OCI-LY1 (cell line): ENCODE results near the gene NRCAM.

Source experiments
- H2AFZ ChIP-seq: fragments of 200-600 bp; sonication (generic), shearing (Covaris generic); 2 replicates; pipeline ENCODE4 v1.6.0; 2014; ENCODE audit warnings: antibody characterized with exemption, mild to moderate bottlenecking, low read length
- H3F3A ChIP-seq: fragments of 200-600 bp; sonication (generic), shearing (Covaris generic); 2 replicates; pipeline ENCODE4 v1.6.0; 2014; ENCODE audit warnings: mild to moderate bottlenecking, antibody characterized with exemption, low read length, moderate library complexity; ENCODE audit not compliant: insufficient read depth
- H3K27ac ChIP-seq: fragments of 200-600 bp; sonication (generic); 2 replicates; pipeline ENCODE4 v1.5.1; 2014; ENCODE audit warnings: low read length, mixed run types, mild to moderate bottlenecking, low read depth; ENCODE audit not compliant: poor library complexity, severe bottlenecking
- H3K27me3 ChIP-seq: fragments of 200-600 bp; sonication (generic); 2 replicates; pipeline ENCODE4 v1.6.0; 2014; ENCODE audit warnings: antibody characterized with exemption, mild to moderate bottlenecking, low read length, moderate library complexity; ENCODE audit not compliant: insufficient read depth
- H3K36me3 ChIP-seq: fragments of 200-600 bp; sonication (generic); 2 replicates; pipeline ENCODE4 v1.6.1; 2014; ENCODE audit warnings: mild to moderate bottlenecking, antibody characterized with exemption, low read length, moderate library complexity, mixed read lengths; ENCODE audit not compliant: insufficient read depth
- H3K4me1 ChIP-seq: fragments of 200-600 bp; sonication (generic); 2 replicates; pipeline ENCODE4 v1.5.1; 2014; ENCODE audit warnings: mild to moderate bottlenecking, low read length, moderate library complexity; ENCODE audit not compliant: insufficient read depth, severe bottlenecking
- H3K4me2 ChIP-seq: fragments of 200-600 bp; sonication (generic), shearing (Covaris generic); 2 replicates; pipeline ENCODE4 v1.6.1; 2014; ENCODE audit warnings: low read length
- H3K4me3 ChIP-seq: fragments of 200-600 bp; sonication (generic); 2 replicates; pipeline ENCODE4 v1.5.1; 2014; ENCODE audit warnings: low read length, low read depth, mild to moderate bottlenecking, mixed read lengths; ENCODE audit not compliant: poor library complexity, severe bottlenecking
- H3K79me2 ChIP-seq: fragments of 200-600 bp; shearing (Covaris generic); 2 replicates; pipeline ENCODE4 v1.6.1; 2016; ENCODE audit warnings: mixed run types, low read length, mixed read lengths; ENCODE audit not compliant: insufficient read depth
- H3K9ac ChIP-seq: fragments of 200-600 bp; sonication (generic), shearing (Covaris generic); 2 replicates; pipeline ENCODE4 v1.6.1; 2014; ENCODE audit warnings: mild to moderate bottlenecking, low read length, mixed read lengths
- H3K9me2 ChIP-seq: fragments of 200-600 bp; sonication (generic), shearing (Covaris generic); 2 replicates; pipeline ENCODE4 v1.6.1; 2014; ENCODE audit warnings: low read depth, mild to moderate bottlenecking, low read length, mixed read lengths
- H3K9me3 ChIP-seq: fragments of 200-600 bp; shearing (Covaris generic); 2 replicates; pipeline ENCODE4 v1.6.1; 2014; ENCODE audit warnings: low read length, mixed read lengths
- H4K20me1 ChIP-seq: fragments of 200-600 bp; sonication (generic), shearing (Covaris generic); 2 replicates; pipeline ENCODE4 v1.6.0; 2016; ENCODE audit warnings: mild to moderate bottlenecking, low read length; ENCODE audit not compliant: insufficient read depth
- CTCF ChIP-seq: fragments of 200-600 bp; sonication (generic), shearing (Covaris generic); IDR thresholded peaks from 2 replicates; pipeline ENCODE4 v1.5.1; 2017; ENCODE audit warnings: mild to moderate bottlenecking, antibody characterized with exemption, low read length, moderate library complexity, mixed read lengths
- EZH2 ChIP-seq: fragments of 200-600 bp; sonication (generic), shearing (Covaris generic); IDR thresholded peaks from 2 replicates; pipeline ENCODE4 v1.8.0; 2017; ENCODE audit warnings: borderline replicate concordance, mixed run types, mild to moderate bottlenecking, antibody characterized with exemption, low read length, moderate library complexity, mixed read lengths

Gene NRCAM

GRCh38 chr7:108360058-108360800 is 96.0 kb downstream of the NRCAM start:
- no peaks in the 10 kb centered on the region for H3K9me3 ChIP-seq
- H3K4me2 ChIP-seq, result no peak overlapping the region
- H3K9ac ChIP-seq, result no peak overlapping the region
- no peaks in the 10 kb centered on the region for H3K27me3 ChIP-seq
- H3K4me3 ChIP-seq, result no peak overlapping the region
- no peaks in the 10 kb centered on the region for H3K79me2 ChIP-seq
- H3K36me3 ChIP-seq, result no peaks in the 10 kb centered on the region
- H2AFZ ChIP-seq, result no peak overlapping the region
- no peaks in the 10 kb centered on the region for H3F3A ChIP-seq
- H3K27ac ChIP-seq, result no peak overlapping the region
- TF ChIP-seq CTCF, result no peak
- TF ChIP-seq EZH2, result no peak
- no peaks in the 10 kb centered on the region for H3K9me2 ChIP-seq
- H4K20me1 ChIP-seq, result no peaks in the 10 kb centered on the region
- H3K4me1 ChIP-seq, result no peaks in the 10 kb centered on the region

- TF ChIP-seq EZH2 (no peak), CTCF (no peak)
- no peaks in the 10 kb centered on the region for H3K27me3 ChIP-seq
- H3K4me2 ChIP-seq, result no peak overlapping the region
- H3K4me1 ChIP-seq, result no peaks in the 10 kb centered on the region
- no peak overlapping the region for H2AFZ ChIP-seq
- H4K20me1 ChIP-seq, result no peaks in the 10 kb centered on the region
- H3K4me3 ChIP-seq, result no peak overlapping the region
- no peaks in the 10 kb centered on the region for H3K9me3 ChIP-seq
- H3K36me3 ChIP-seq, result no peaks in the 10 kb centered on the region
- H3K9ac ChIP-seq, result no peak overlapping the region
- no peaks in the 10 kb centered on the region for H3K79me2 ChIP-seq
- no peaks in the 10 kb centered on the region for H3F3A ChIP-seq
- H3K27ac ChIP-seq, result no peak overlapping the region
- no peaks in the 10 kb centered on the region for H3K9me2 ChIP-seq
Observed at GRCh38 chr7:108358553-108358952, 97.7 kb downstream of the NRCAM start.

- Histone ChIP-seq H3K9me2 (no peaks in the 10 kb centered on the region), H3K9me3 (no peaks in the 10 kb centered on the region), H3K9ac (no peak overlapping the region), H2AFZ (no peak overlapping the region), H3K36me3 (no peaks in the 10 kb centered on the region), H4K20me1 (no peaks in the 10 kb centered on the region), H3K27ac (no peak overlapping the region), H3K4me1 (no peaks in the 10 kb centered on the region), H3K4me3 (no peak overlapping the region), H3F3A (no peaks in the 10 kb centered on the region), H3K79me2 (no peaks in the 10 kb centered on the region), H3K27me3 (no peaks in the 10 kb centered on the region; the same call in 1 of the 2 replicates), H3K4me2 (no peak overlapping the region)
- no peak for TF ChIP-seq EZH2
- TF ChIP-seq CTCF, result no peak
Observed at GRCh38 chr7:108351729-108352131, 104.5 kb downstream of the NRCAM start.
